Measurements from ENCODE around the gene VAMP2.
A peak's percentile ranks its signal among the peaks of the same experiment; 100 is the strongest.

Gene VAMP2

GRCh38 chr17:8186446-8186786, 23.7 kb upstream of the VAMP2 start:
- Histone ChIP-seq H2AFZ (ENCODE audit: low read depth) (peak overlapping the region; percentile 87), H3K27me3 (ENCODE audit: insufficient read depth, low read depth) (no peaks in the 10 kb centered on the region), H4K20me1 (ENCODE audit: insufficient read depth) (no peaks in the 10 kb centered on the region), H3K4me2 (peak overlapping the region; percentile 17; the same call in 1 of the 2 replicates), H3K9ac (peak overlapping the region; percentile 41; the same call in 1 of the 2 replicates), H3K27ac (peak overlapping the region; percentile 76), H3K4me1 (ENCODE audit: low read depth, poor library complexity, severe bottlenecking) (peaks cover 9% of the 10 kb centered on the region), H3K4me3 (IDR thresholded peaks at IDR 0.05; ENCODE audit: insufficient read depth, low read depth, low read length) (no peak overlapping the region), H3K36me3 (ENCODE audit: insufficient read depth) (no peaks in the 10 kb centered on the region), H3K79me2 (ENCODE audit: insufficient read depth, low read depth) (no peaks in the 10 kb centered on the region)
- TF ChIP-seq CTCF (conservative IDR thresholded peaks at IDR 0.05; ENCODE audit: low read depth, low read length) = no peak

- Histone ChIP-seq H3K36me3 (ENCODE audit: insufficient read depth) (no peaks in the 10 kb centered on the region), H3K27me3 (ENCODE audit: insufficient read depth, low read depth) (no peaks in the 10 kb centered on the region), H4K20me1 (ENCODE audit: insufficient read depth) (no peaks in the 10 kb centered on the region), H3K9ac (peak overlapping the region; percentile 41; the same call in 1 of the 2 replicates), H3K79me2 (ENCODE audit: insufficient read depth, low read depth) (no peaks in the 10 kb centered on the region), H3K4me3 (IDR thresholded peaks at IDR 0.05; ENCODE audit: insufficient read depth, low read depth, low read length) (no peak overlapping the region), H3K4me1 (ENCODE audit: low read depth, poor library complexity, severe bottlenecking) (peaks cover 7% of the 10 kb centered on the region), H2AFZ (ENCODE audit: low read depth) (peak overlapping the region; percentile 87), H3K27ac (peak overlapping the region; percentile 76), H3K4me2 (peak overlapping the region; percentile 38; the same call in 1 of the 2 replicates)
- no peak for TF ChIP-seq CTCF (conservative IDR thresholded peaks at IDR 0.05; ENCODE audit: low read depth, low read length)
These were observed 23.1 kb upstream of the VAMP2 start for GRCh38 chr17:8185582-8186445.

GRCh38 chr17:8176998-8177731, 14.4 kb upstream of the VAMP2 start:
- peak overlapping the region; percentile 47; the same call in 1 of the 2 replicates for H2AFZ ChIP-seq (ENCODE audit: low read depth)
- no peak for TF ChIP-seq CTCF (conservative IDR thresholded peaks at IDR 0.05; ENCODE audit: low read depth, low read length)
- H3K9ac ChIP-seq = peak overlapping the region; percentile 18; the same call in 1 of the 2 replicates
- no peak overlapping the region for H3K27ac ChIP-seq
- H3K4me3 ChIP-seq (IDR thresholded peaks at IDR 0.05; ENCODE audit: insufficient read depth, low read depth, low read length) = no peak overlapping the region
- no peaks in the 10 kb centered on the region for H3K79me2 ChIP-seq (ENCODE audit: insufficient read depth, low read depth)
- H3K27me3 ChIP-seq (ENCODE audit: insufficient read depth, low read depth) = no peaks in the 10 kb centered on the region
- H3K4me2 ChIP-seq = peak overlapping the region; percentile 29; the same call in 1 of the 2 replicates
- H3K4me1 ChIP-seq (ENCODE audit: low read depth, poor library complexity, severe bottlenecking) = no peaks in the 10 kb centered on the region
- no peaks in the 10 kb centered on the region for H4K20me1 ChIP-seq (ENCODE audit: insufficient read depth)
- no peaks in the 10 kb centered on the region for H3K36me3 ChIP-seq (ENCODE audit: insufficient read depth)

- no peaks in the 10 kb centered on the region for H3K27me3 ChIP-seq (ENCODE audit: insufficient read depth, low read depth)
- peak within 1 kb of the TSS; percentile 29; the same call in 1 of the 2 replicates for H3K4me2 ChIP-seq
- H3K27ac ChIP-seq = no peak within 1 kb of the TSS
- H2AFZ ChIP-seq (ENCODE audit: low read depth) = peak within 1 kb of the TSS; percentile 47; the same call in 1 of the 2 replicates
- H3K9ac ChIP-seq = peak within 1 kb of the TSS; percentile 18; the same call in 1 of the 2 replicates
- no peaks in the 10 kb centered on the region for H4K20me1 ChIP-seq (ENCODE audit: insufficient read depth)
- H3K36me3 ChIP-seq (ENCODE audit: insufficient read depth) = no peaks in the 10 kb centered on the region
- H3K79me2 ChIP-seq (ENCODE audit: insufficient read depth, low read depth) = no peaks in the 10 kb centered on the region
- no peak for TF ChIP-seq CTCF (conservative IDR thresholded peaks at IDR 0.05; ENCODE audit: low read depth, low read length)
- H3K4me1 ChIP-seq (ENCODE audit: low read depth, poor library complexity, severe bottlenecking) = no peaks in the 10 kb centered on the region
- no peak within 1 kb of the TSS for H3K4me3 ChIP-seq (IDR thresholded peaks at IDR 0.05; ENCODE audit: insufficient read depth, low read depth, low read length)
These were observed 13.6 kb upstream of the VAMP2 start, which contains the start of gene TMEM107 for GRCh38 chr17:8176197-8176940. TMEM107 (minus strand) TSS chr17:8176380; CDS start chr17:8176286, 94 bp downstream.

Data from KMS-11 (cell line).